Trophoblast cell (in vitro differentiated cells and primary cell): ENCODE measurements around the gene RFTN1.

ENCODE experiments used
- DNase-seq, 2 donors: peaks; one replicate each; pipeline ENCODE4 v3.0.0-alpha.2; 2016
- H2AFZ ChIP-seq: 2 replicates; pipeline ENCODE4 v1.6.1; 2013; ENCODE audit warnings: low read length, moderate library complexity, mild to moderate bottlenecking; ENCODE audit not compliant: insufficient read depth, poor library complexity
- H2AK5ac ChIP-seq: 2 replicates; pipeline ENCODE4 v1.6.1; 2013; ENCODE audit warnings: mild to moderate bottlenecking, low read length
- H2BK120ac ChIP-seq: 2 replicates; pipeline ENCODE4 v1.6.1; 2013; ENCODE audit warnings: low read length, mild to moderate bottlenecking, moderate library complexity; ENCODE audit not compliant: insufficient read depth, poor library complexity
- H2BK12ac ChIP-seq: 2 replicates; pipeline ENCODE4 v1.6.1; 2013; ENCODE audit warnings: mild to moderate bottlenecking, low read length, moderate library complexity
- H2BK5ac ChIP-seq: 2 replicates; pipeline ENCODE4 v1.6.1; 2013; ENCODE audit warnings: low read length, low read depth, moderate library complexity, mild to moderate bottlenecking; ENCODE audit not compliant: poor library complexity
- H3K14ac ChIP-seq: 2 replicates; pipeline ENCODE4 v1.6.1; 2013; ENCODE audit warnings: mild to moderate bottlenecking, low read length
- H3K18ac ChIP-seq: 2 replicates; pipeline ENCODE4 v1.6.1; 2013; ENCODE audit warnings: mild to moderate bottlenecking, low read length
- H3K23ac ChIP-seq: 2 replicates; pipeline ENCODE4 v1.6.1; 2013; ENCODE audit warnings: low read length
- H3K27ac ChIP-seq: 2 replicates; pipeline ENCODE4 v1.5.1; 2013; ENCODE audit warnings: low read depth, mild to moderate bottlenecking, inconsistent platforms, low read length, moderate library complexity
- H3K27me3 ChIP-seq: 2 replicates; pipeline ENCODE4 v1.6.1; 2013; ENCODE audit warnings: inconsistent platforms, mild to moderate bottlenecking, low read length, moderate library complexity; ENCODE audit not compliant: insufficient read depth
- H3K36me3 ChIP-seq, 2 experiments: 1 replicate in 1 of 2; 2 replicates in 1 of 2; pipeline ENCODE4 v1.6.1; 2013; ENCODE audit warnings: low read length in 2 of 2, mild to moderate bottlenecking in 2 of 2, moderate library complexity in 1 of 2; ENCODE audit not compliant: insufficient read depth in 2 of 2, control insufficient read depth in 1 of 2
- H3K4ac ChIP-seq: 2 replicates; pipeline ENCODE4 v1.6.1; 2013; ENCODE audit warnings: low read depth, mild to moderate bottlenecking, low read length, moderate library complexity
- H3K4me1 ChIP-seq, 2 experiments: 1 replicate in 1 of 2; 2 replicates in 1 of 2; pipeline ENCODE4 v1.6.1; 2013; ENCODE audit warnings: low read length in 2 of 2, mild to moderate bottlenecking in 2 of 2, moderate library complexity in 1 of 2; ENCODE audit not compliant: insufficient read depth in 2 of 2, control insufficient read depth in 1 of 2
- H3K4me2 ChIP-seq: 2 replicates; pipeline ENCODE4 v1.6.1; 2013; ENCODE audit warnings: inconsistent platforms, mild to moderate bottlenecking, low read length, moderate library complexity
- H3K4me3 ChIP-seq: 2 replicates; pipeline ENCODE4 v1.5.1; 2013; ENCODE audit warnings: mild to moderate bottlenecking, low read depth, low read length, inconsistent platforms
- H3K79me1 ChIP-seq: one replicate; pipeline ENCODE4 v1.6.1; 2013; ENCODE audit warnings: low read length
- H3K79me2 ChIP-seq: 2 replicates; pipeline ENCODE4 v1.6.1; 2013; ENCODE audit warnings: low read length, mild to moderate bottlenecking; ENCODE audit not compliant: control insufficient read depth, insufficient read depth, poor library complexity
- H3K9ac ChIP-seq: 2 replicates; pipeline ENCODE4 v1.6.1; 2013; ENCODE audit warnings: mild to moderate bottlenecking, low read length
- H3K9me3 ChIP-seq: 2 replicates; pipeline ENCODE4 v1.6.1; 2013; ENCODE audit warnings: low read depth, mild to moderate bottlenecking, control low read depth, inconsistent platforms, low read length; ENCODE audit not compliant: insufficient read depth
- H4K12ac ChIP-seq: 2 replicates; pipeline ENCODE4 v1.6.1; 2013; ENCODE audit warnings: low read depth, mild to moderate bottlenecking, low read length, moderate library complexity
- H4K8ac ChIP-seq: 2 replicates; pipeline ENCODE4 v1.6.1; 2013; ENCODE audit warnings: low read depth, mild to moderate bottlenecking, low read length, moderate library complexity
- H4K91ac ChIP-seq: one replicate; pipeline ENCODE4 v1.6.1; 2013; ENCODE audit warnings: low read depth, mild to moderate bottlenecking, low read length, moderate library complexity
- WGBS: extraction: QIAGEN DNeasy Blood & Tissue Kit; methylation state at CpG from one replicate; pipeline ENCODE4 v1.1.7; 2013; ENCODE audit warnings: missing lambda C conversion rate; ENCODE audit not compliant: insufficient read length, insufficient coverage; ENCODE audit errors: extremely low coverage; 5-methylcytosine and 5-hydroxymethylcytosine counted together

Gene RFTN1

GRCh38 chr3:16329036-16329825 is 184.3 kb downstream of the RFTN1 start:
- Histone ChIP-seq H4K8ac (no peak overlapping the region), H3K4me2 (no peak overlapping the region), H2BK5ac (no peak overlapping the region), H3K4me1 (no peaks in the 10 kb centered on the region), H3K79me2 (no peaks in the 10 kb centered on the region), H3K9ac (no peak overlapping the region), H3K18ac (no peak overlapping the region), H2BK120ac (no peak overlapping the region), H2AFZ (no peak overlapping the region), H4K12ac (no peak overlapping the region), H3K36me3 (peaks cover 0 to 7% of the 10 kb centered on the region in 2 experiments), H3K23ac (no peak overlapping the region), H3K9me3 (no peaks in the 10 kb centered on the region), H3K14ac (no peak overlapping the region), H2AK5ac (no peak overlapping the region), H3K27me3 (no peaks in the 10 kb centered on the region), H2BK12ac (no peak overlapping the region), H3K27ac (no peak overlapping the region), H3K4me3 (no peak overlapping the region), H4K91ac (no peak overlapping the region), H3K4ac (no peak overlapping the region), H3K79me1 (no peaks in the 10 kb centered on the region)
- DNase-seq = no peak
- no CpG with 5 or more reads among the region's 15 CpGs for WGBS

GRCh38 chr3:16328124-16328523 is 185.4 kb downstream of the RFTN1 start:
- Histone ChIP-seq H2BK12ac (no peak overlapping the region), H4K12ac (no peak overlapping the region), H3K4me2 (no peak overlapping the region), H4K8ac (no peak overlapping the region), H2AK5ac (no peak overlapping the region), H2BK5ac (no peak overlapping the region), H3K14ac (no peak overlapping the region), H3K4me1 (no peaks in the 10 kb centered on the region), H3K79me2 (no peaks in the 10 kb centered on the region), H4K91ac (no peak overlapping the region), H3K9ac (no peak overlapping the region), H2AFZ (no peak overlapping the region), H3K79me1 (no peaks in the 10 kb centered on the region), H3K36me3 (peaks cover under 1 to 7% of the 10 kb centered on the region in 2 experiments), H3K23ac (no peak overlapping the region), H3K4ac (no peak overlapping the region), H3K9me3 (peaks cover 3% of the 10 kb centered on the region), H3K27me3 (no peaks in the 10 kb centered on the region), H3K18ac (no peak overlapping the region), H3K27ac (no peak overlapping the region), H2BK120ac (no peak overlapping the region), H3K4me3 (no peak overlapping the region)
- no CpG with 5 or more reads among the region's 6 CpGs for WGBS
- DNase-seq = no peak

GRCh38 chr3:16326724-16327349 is 186.7 kb downstream of the RFTN1 start:
- no peak overlapping the region for H3K4ac ChIP-seq
- H2AFZ ChIP-seq = no peak overlapping the region
- H2BK12ac ChIP-seq = no peak overlapping the region
- H3K9me3 ChIP-seq = peaks cover 3% of the 10 kb centered on the region
- no peak overlapping the region for H4K12ac ChIP-seq
- no peak overlapping the region for H3K18ac ChIP-seq
- no CpG with 5 or more reads among the region's 15 CpGs for WGBS
- H2AK5ac ChIP-seq = no peak overlapping the region
- H2BK5ac ChIP-seq = no peak overlapping the region
- H3K27ac ChIP-seq = no peak overlapping the region
- H3K14ac ChIP-seq = no peak overlapping the region
- H3K4me1 ChIP-seq = no peaks in the 10 kb centered on the region
- peaks cover 7 to 15% of the 10 kb centered on the region in 2 experiments for H3K36me3 ChIP-seq
- H3K9ac ChIP-seq = no peak overlapping the region
- H3K4me2 ChIP-seq = no peak overlapping the region
- no peak overlapping the region for H2BK120ac ChIP-seq
- H3K4me3 ChIP-seq = no peak overlapping the region
- DNase-seq = no peak
- H3K79me2 ChIP-seq = no peaks in the 10 kb centered on the region
- H3K79me1 ChIP-seq = no peaks in the 10 kb centered on the region
- H3K27me3 ChIP-seq = no peaks in the 10 kb centered on the region
- H4K8ac ChIP-seq = no peak overlapping the region
- no peak overlapping the region for H4K91ac ChIP-seq
- no peak overlapping the region for H3K23ac ChIP-seq

- no peaks in the 10 kb centered on the region for H3K79me2 ChIP-seq
- H3K4me3 ChIP-seq = no peak overlapping the region
- H3K4me1 ChIP-seq = no peaks in the 10 kb centered on the region
- H2BK12ac ChIP-seq = no peak overlapping the region
- H2AK5ac ChIP-seq = no peak overlapping the region
- H3K4ac ChIP-seq = no peak overlapping the region
- no peak overlapping the region for H2BK5ac ChIP-seq
- H2AFZ ChIP-seq = no peak overlapping the region
- H3K9me3 ChIP-seq = peaks cover 3% of the 10 kb centered on the region
- H3K4me2 ChIP-seq = no peak overlapping the region
- no peak overlapping the region for H3K23ac ChIP-seq
- WGBS = no CpG with 5 or more reads among the region's 4 CpGs
- H3K79me1 ChIP-seq = no peaks in the 10 kb centered on the region
- H4K91ac ChIP-seq = no peak overlapping the region
- H4K12ac ChIP-seq = no peak overlapping the region
- no peak overlapping the region for H4K8ac ChIP-seq
- no peak for DNase-seq
- no peak overlapping the region for H3K14ac ChIP-seq
- peaks cover 7 to 20% of the 10 kb centered on the region in 2 experiments for H3K36me3 ChIP-seq
- H3K18ac ChIP-seq = no peak overlapping the region
- no peaks in the 10 kb centered on the region for H3K27me3 ChIP-seq
- H3K27ac ChIP-seq = no peak overlapping the region
- no peak overlapping the region for H3K9ac ChIP-seq
- H2BK120ac ChIP-seq = no peak overlapping the region
Measured at GRCh38 chr3:16325850-16326249, 187.6 kb downstream of the RFTN1 start.
